HCT116 (cell line): Measurements from ENCODE around the gene CDC42BPB. TPM values are rescaled to one million over a fixed set of nuclear protein-coding genes. Genes with fewer than 3 reads are reported as not detected.

Experiments
- ATAC-seq: fragments of 200-7000 bp; cut with Tn5 transposase; 2 replicates; pipeline ENCODE4 v1.9.1; 2020; ENCODE audit warnings: mild to moderate bottlenecking, moderate library complexity
- BruUV-seq: library from RNA; stranded (reverse); fragments of 400-500 nt; replicated peaks from 2 replicates; lab custom pipeline; 2021; lab: Mats Ljungman, UMichigan
- CTCF ChIA-PET: fragments of 300-600 bp; sonication (Branson Sonifier 250); formaldehyde crosslinking; loops from one replicate; lab custom pipeline; 2021; ENCODE audit warnings: antibody characterized with exemption; lab: Charles Lee
- POLR2A ChIA-PET: fragments of 300-600, 350-600 bp; sonication (Branson Sonifier 250); formaldehyde crosslinking; loops from one replicate; lab custom pipeline; 2021; ENCODE audit warnings: antibody characterized with exemption; lab: Charles Lee
- RAD21 ChIA-PET, 2 experiments: fragments of 300-600 bp; sonication (Branson Sonifier 250); formaldehyde crosslinking; loops; one replicate each; lab custom pipeline; 2023; ENCODE audit warnings: low total read pairs in 2 of 2; ENCODE audit not compliant: uncharacterized antibody in 2 of 2, unreplicated experiment in 2 of 2, low non-redundant PET in 1 of 2; lab: Charles Lee
- DNase-seq: peaks from one replicate; pipeline ENCODE4 v3.0.0-alpha.2; 2010; ENCODE audit warnings: low read depth, low spot score
- H2AFZ ChIP-seq: fragments of 200-600 bp; shearing (Covaris generic), sonication (generic); 2 replicates; pipeline ENCODE4 v1.6.1; 2017; ENCODE audit warnings: low read depth, mixed run types, mixed read lengths, antibody characterized with exemption, low read length; ENCODE audit not compliant: poor library complexity, severe bottlenecking
- H3K27ac ChIP-seq: 2 replicates; pipeline ENCODE4 v1.5.1; 2012; ENCODE audit warnings: low read depth, low read length
- H3K27me3 ChIP-seq: fragments of 200-600 bp; sonication (generic); 2 replicates; pipeline ENCODE4 v1.6.1; 2016; ENCODE audit warnings: mixed run types, low read length, mixed read lengths; ENCODE audit not compliant: insufficient read depth
- H3K36me3 ChIP-seq, 2 experiments: fragments of 200-500 bp in 1 of 2; fragments of 200-600 bp in 1 of 2; sonication (Bioruptor generic) in 1 of 2; sonication (generic) in 1 of 2; 2 replicates each; pipeline versions ENCODE4 v1.5.1 to v1.6.1; 2014 to 2016; ENCODE audit warnings: low read length in 2 of 2, inconsistent platforms in 1 of 2, mixed read lengths in 1 of 2, mixed run types in 1 of 2; ENCODE audit not compliant: insufficient read depth in 2 of 2, control insufficient read depth in 1 of 2
- H3K4me1 ChIP-seq, 2 experiments: fragments of 200-600 bp in 1 of 2; sonication (generic) in 1 of 2; 2 replicates each; pipeline versions ENCODE4 v1.5.1 to v1.6.1; 2012 to 2017; ENCODE audit warnings: low read length in 2 of 2, inconsistent platforms in 1 of 2, mild to moderate bottlenecking in 1 of 2, mixed read lengths in 1 of 2, mixed run types in 1 of 2, moderate library complexity in 1 of 2; ENCODE audit not compliant: insufficient read depth in 2 of 2, control insufficient read depth in 1 of 2
- H3K4me2 ChIP-seq: fragments of 200-600 bp; sonication (generic); 2 replicates; pipeline ENCODE4 v1.6.1; 2017; ENCODE audit warnings: mixed run types, low read length, mixed read lengths
- H3K4me3 ChIP-seq, 2 experiments: fragments of 200-600 bp in 1 of 2; sonication (generic) in 1 of 2; replicated peaks in 1 of 2; 2 replicates each; pipeline ENCODE4 v1.5.1; 2011 to 2016; ENCODE audit warnings: low read length in 2 of 2, control low read depth in 1 of 2, low read depth in 1 of 2, mild to moderate bottlenecking in 1 of 2, mixed read lengths in 1 of 2, mixed run types in 1 of 2
- H3K79me2 ChIP-seq: fragments of 200-600 bp; sonication (generic); 2 replicates; pipeline ENCODE4 v1.6.1; 2017; ENCODE audit warnings: mild to moderate bottlenecking, mixed run types, low read length, moderate library complexity, mixed read lengths; ENCODE audit not compliant: insufficient read depth
- H3K9ac ChIP-seq: fragments of 200-600 bp; sonication (generic); 2 replicates; pipeline ENCODE4 v1.6.1; 2016; ENCODE audit warnings: low read length, mixed read lengths
- H3K9me2 ChIP-seq: fragments of 200-600 bp; sonication (generic), shearing (Covaris generic); 2 replicates; pipeline ENCODE4 v1.6.1; 2017; ENCODE audit warnings: mixed run types, mild to moderate bottlenecking, moderate library complexity; ENCODE audit not compliant: insufficient read depth
- H3K9me3 ChIP-seq, 2 experiments: fragments of 200-500 bp in 1 of 2; fragments of 200-600 bp in 1 of 2; sonication (Bioruptor generic) in 1 of 2; sonication (generic) in 1 of 2; 2 replicates each; pipeline ENCODE4 v1.6.1; 2014 to 2017; ENCODE audit warnings: low read length in 2 of 2, mixed read lengths in 2 of 2, inconsistent platforms in 1 of 2, low read depth in 1 of 2, mild to moderate bottlenecking in 1 of 2, mixed run types in 1 of 2, moderate library complexity in 1 of 2; ENCODE audit not compliant: control insufficient read depth in 1 of 2, insufficient read depth in 1 of 2
- H4K20me1 ChIP-seq: fragments of 200-600 bp; sonication (generic), shearing (Covaris generic); 2 replicates; pipeline ENCODE4 v1.6.1; 2017; ENCODE audit warnings: mixed run types, mild to moderate bottlenecking, moderate library complexity; ENCODE audit not compliant: insufficient read depth
- ATF3 ChIP-seq: IDR thresholded peaks from 2 replicates; pipeline ENCODE4 v1.6.1; 2012
- CBX3 ChIP-seq: IDR thresholded peaks from 2 replicates; pipeline ENCODE4 v1.6.1; 2012; ENCODE audit warnings: low read depth
- CEBPB ChIP-seq: IDR thresholded peaks from 2 replicates; pipeline ENCODE4 v1.6.1; 2012; ENCODE audit warnings: low read depth
- EGR1 ChIP-seq: IDR thresholded peaks from 2 replicates; pipeline ENCODE4 v1.6.1; 2012; ENCODE audit warnings: low read depth
- ELF1 ChIP-seq: IDR thresholded peaks from 2 replicates; pipeline ENCODE4 v1.6.1; 2012; ENCODE audit warnings: low read depth, borderline replicate concordance
- EZH2 ChIP-seq: fragments of 200-600 bp; sonication (generic); IDR thresholded peaks from 2 replicates; pipeline ENCODE4 v1.6.1; 2017; ENCODE audit warnings: antibody characterized with exemption, mixed run types
- EZH2phosphoT487 ChIP-seq: fragments of 200-600 bp; IDR thresholded peaks from 2 replicates; pipeline ENCODE4 v1.6.1; 2018; ENCODE audit warnings: antibody characterized with exemption, borderline replicate concordance
- FOSL1 ChIP-seq: IDR thresholded peaks from 2 replicates; pipeline ENCODE4 v1.6.1; 2012; ENCODE audit warnings: low read depth
- JUND ChIP-seq: IDR thresholded peaks from 2 replicates; pipeline ENCODE4 v1.6.1; 2012
- MAX ChIP-seq: IDR thresholded peaks from 2 replicates; pipeline ENCODE4 v1.6.1; 2012
- POLR2A ChIP-seq: IDR thresholded peaks from 2 replicates; pipeline ENCODE4 v1.7.0; 2011; ENCODE audit warnings: borderline replicate concordance; ENCODE audit not compliant: insufficient read depth, insufficient read length; ENCODE audit errors: extremely low read depth
- POLR2AphosphoS5 ChIP-seq: IDR thresholded peaks from 2 replicates; pipeline ENCODE4 v1.6.1; 2011; ENCODE audit warnings: mild to moderate bottlenecking, low read depth, low read length, moderate library complexity
- RAD21 ChIP-seq: IDR thresholded peaks from 2 replicates; pipeline ENCODE4 v1.6.1; 2012; ENCODE audit warnings: low read depth, mild to moderate bottlenecking
- SIN3A ChIP-seq: IDR thresholded peaks from 2 replicates; pipeline ENCODE4 v1.6.1; 2012; ENCODE audit warnings: low read depth
- SP1 ChIP-seq: IDR thresholded peaks from 2 replicates; pipeline ENCODE4 v1.6.1; 2012; ENCODE audit warnings: low read depth
- SRF ChIP-seq: IDR thresholded peaks from 2 replicates; pipeline ENCODE4 v1.6.1; 2012; ENCODE audit warnings: low read depth
- YY1 ChIP-seq: IDR thresholded peaks from 2 replicates; pipeline ENCODE4 v1.6.1; 2011; ENCODE audit warnings: low read length, low read depth, moderate library complexity, mild to moderate bottlenecking; ENCODE audit not compliant: insufficient replicate concordance; ENCODE audit errors: extremely low read depth
- ZFX ChIP-seq: fragments of 450-650 bp; IDR thresholded peaks from 2 replicates; pipeline ENCODE4 v1.6.1; 2017
- intact Hi-C: fragments of 100-400 bp; cut with micrococcal nuclease; formaldehyde crosslinking; loops from 2 replicates; pipeline ENCODE4 v1.10.0; 2022
- total RNA-seq: library from RNA; stranded (reverse); gene quantifications from one replicate; pipeline ENCODE4 v1.2.1, GENCODE V29; 2021; ENCODE audit not compliant: unreplicated experiment
- TF ChIP-seq, protein P1 (sequence below): IDR thresholded peaks from 2 replicates; pipeline ENCODE4 v1.6.1; 2011; ENCODE audit warnings: mild to moderate bottlenecking, low read length, moderate library complexity; ENCODE audit not compliant: insufficient replicate concordance; ENCODE audit errors: extremely low read depth
- TF ChIP-seq, protein P2 (sequence below): IDR thresholded peaks from 2 replicates; pipeline ENCODE4 v1.6.1; 2012; ENCODE audit warnings: low read depth

Gene CDC42BPB
- total RNA-seq, 1 experiment from 2014 or later: 85.6 TPM

- ChIA-PET POLR2A (no interaction called here), CTCF (no interaction called here), RAD21 (no interaction called here)
- H3K4me2 ChIP-seq: no peak overlapping the region
- TF ChIP-seq SIN3A (no peak), POLR2A (no peak), JUND (no peak), ZFX (no peak), CEBPB (no peak), EZH2 (no peak), FOSL1 (no peak), SP1 (no peak), POLR2AphosphoS5 (no peak), ATF3 (no peak), ELF1 (no peak), RAD21 (no peak), SRF (no peak), MAX (no peak), EGR1 (no peak), CBX3 (no peak), YY1 (no peak), EZH2phosphoT487 (no peak)
- TF ChIP-seq, protein P1, sequence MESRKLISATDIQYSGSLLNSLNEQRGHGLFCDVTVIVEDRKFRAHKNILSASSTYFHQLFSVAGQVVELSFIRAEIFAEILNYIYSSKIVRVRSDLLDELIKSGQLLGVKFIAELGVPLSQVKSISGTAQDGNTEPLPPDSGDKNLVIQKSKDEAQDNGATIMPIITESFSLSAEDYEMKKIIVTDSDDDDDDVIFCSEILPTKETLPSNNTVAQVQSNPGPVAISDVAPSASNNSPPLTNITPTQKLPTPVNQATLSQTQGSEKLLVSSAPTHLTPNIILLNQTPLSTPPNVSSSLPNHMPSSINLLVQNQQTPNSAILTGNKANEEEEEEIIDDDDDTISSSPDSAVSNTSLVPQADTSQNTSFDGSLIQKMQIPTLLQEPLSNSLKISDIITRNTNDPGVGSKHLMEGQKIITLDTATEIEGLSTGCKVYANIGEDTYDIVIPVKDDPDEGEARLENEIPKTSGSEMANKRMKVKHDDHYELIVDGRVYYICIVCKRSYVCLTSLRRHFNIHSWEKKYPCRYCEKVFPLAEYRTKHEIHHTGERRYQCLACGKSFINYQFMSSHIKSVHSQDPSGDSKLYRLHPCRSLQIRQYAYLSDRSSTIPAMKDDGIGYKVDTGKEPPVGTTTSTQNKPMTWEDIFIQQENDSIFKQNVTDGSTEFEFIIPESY: no peak
- TF ChIP-seq, protein P2, sequence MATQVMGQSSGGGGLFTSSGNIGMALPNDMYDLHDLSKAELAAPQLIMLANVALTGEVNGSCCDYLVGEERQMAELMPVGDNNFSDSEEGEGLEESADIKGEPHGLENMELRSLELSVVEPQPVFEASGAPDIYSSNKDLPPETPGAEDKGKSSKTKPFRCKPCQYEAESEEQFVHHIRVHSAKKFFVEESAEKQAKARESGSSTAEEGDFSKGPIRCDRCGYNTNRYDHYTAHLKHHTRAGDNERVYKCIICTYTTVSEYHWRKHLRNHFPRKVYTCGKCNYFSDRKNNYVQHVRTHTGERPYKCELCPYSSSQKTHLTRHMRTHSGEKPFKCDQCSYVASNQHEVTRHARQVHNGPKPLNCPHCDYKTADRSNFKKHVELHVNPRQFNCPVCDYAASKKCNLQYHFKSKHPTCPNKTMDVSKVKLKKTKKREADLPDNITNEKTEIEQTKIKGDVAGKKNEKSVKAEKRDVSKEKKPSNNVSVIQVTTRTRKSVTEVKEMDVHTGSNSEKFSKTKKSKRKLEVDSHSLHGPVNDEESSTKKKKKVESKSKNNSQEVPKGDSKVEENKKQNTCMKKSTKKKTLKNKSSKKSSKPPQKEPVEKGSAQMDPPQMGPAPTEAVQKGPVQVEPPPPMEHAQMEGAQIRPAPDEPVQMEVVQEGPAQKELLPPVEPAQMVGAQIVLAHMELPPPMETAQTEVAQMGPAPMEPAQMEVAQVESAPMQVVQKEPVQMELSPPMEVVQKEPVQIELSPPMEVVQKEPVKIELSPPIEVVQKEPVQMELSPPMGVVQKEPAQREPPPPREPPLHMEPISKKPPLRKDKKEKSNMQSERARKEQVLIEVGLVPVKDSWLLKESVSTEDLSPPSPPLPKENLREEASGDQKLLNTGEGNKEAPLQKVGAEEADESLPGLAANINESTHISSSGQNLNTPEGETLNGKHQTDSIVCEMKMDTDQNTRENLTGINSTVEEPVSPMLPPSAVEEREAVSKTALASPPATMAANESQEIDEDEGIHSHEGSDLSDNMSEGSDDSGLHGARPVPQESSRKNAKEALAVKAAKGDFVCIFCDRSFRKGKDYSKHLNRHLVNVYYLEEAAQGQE: no peak
- no peak overlapping the region for H3K9ac ChIP-seq
- H4K20me1 ChIP-seq: no peaks in the 10 kb centered on the region
- H3K36me3 ChIP-seq: peaks cover 31 to 41% of the 10 kb centered on the region in 2 experiments
- ATAC-seq (no peak), DNase-seq (no peak)
- no peaks in the 10 kb centered on the region for H3K9me3 ChIP-seq
- no peak overlapping the region for H3K27ac ChIP-seq
- H3K4me1 ChIP-seq: no peaks in the 10 kb centered on the region
- H3K27me3 ChIP-seq: no peaks in the 10 kb centered on the region
- H3K4me3 ChIP-seq: no peak overlapping the region
- intact Hi-C loops: no loop called here
- no peaks in the 10 kb centered on the region for H3K9me2 ChIP-seq
- no peak overlapping the region for H2AFZ ChIP-seq
- BruUV-seq: no TSS peak
- H3K79me2 ChIP-seq: no peaks in the 10 kb centered on the region
These were observed 87.4 kb downstream of the CDC42BPB start for GRCh38 chr14:102969901-102970300.
